G401.6 (cell line): ENCODE measurements around the gene ZBED2.

Experiments used
- FAIRE-seq: peaks from 2 replicates; lab custom pipeline; 2012; peaks lifted over from hg19 to GRCh38; lab: Jason Lieb, UNC

The ZBED2 gene

GRCh38 chr3:111603679-111604078, 8.5 kb upstream of the ZBED2 start:
- FAIRE-seq = no peak

- no peak for FAIRE-seq
Measured at GRCh38 chr3:111601810-111602209, 6.7 kb upstream of the ZBED2 start.

GRCh38 chr3:111598552-111598951, 3.4 kb upstream of the ZBED2 start:
- no peak for FAIRE-seq

GRCh38 chr3:111598139-111598538, 3.0 kb upstream of the ZBED2 start:
- FAIRE-seq = no peak

GRCh38 chr3:111596328-111596727, 1.2 kb upstream of the ZBED2 start:
- no peak for FAIRE-seq

GRCh38 chr3:111594781-111595180, 365 bp downstream of the ZBED2 start:
- FAIRE-seq = no peak

GRCh38 chr3:111594205-111594604, 941 bp downstream of the ZBED2 start:
- FAIRE-seq = no peak

- FAIRE-seq = no peak
Measured at GRCh38 chr3:111593666-111594065, 1.5 kb downstream of the ZBED2 start.

- FAIRE-seq = no peak
Measured at GRCh38 chr3:111592936-111593335, 2.2 kb downstream of the ZBED2 start.

GRCh38 chr3:111592143-111592542, 3.0 kb downstream of the ZBED2 start:
- no peak for FAIRE-seq

- FAIRE-seq = no peak
Measured at GRCh38 chr3:111591555-111591954, 3.6 kb downstream of the ZBED2 start.

- no peak for FAIRE-seq
Measured at GRCh38 chr3:111590143-111590491, 5.0 kb downstream of the ZBED2 start.

- no peak for FAIRE-seq
Measured at GRCh38 chr3:111589303-111590142, 5.6 kb downstream of the ZBED2 start.

- no peak for FAIRE-seq
Measured at GRCh38 chr3:111588527-111588926, 6.6 kb downstream of the ZBED2 start.

- no peak for FAIRE-seq
Measured at GRCh38 chr3:111585217-111585616, 9.9 kb downstream of the ZBED2 start.

GRCh38 chr3:111584744-111585143, 10.4 kb downstream of the ZBED2 start:
- FAIRE-seq = no peak

GRCh38 chr3:111582120-111582474, 13.0 kb downstream of the ZBED2 start:
- FAIRE-seq = no peak

GRCh38 chr3:111581403-111582119, 13.6 kb downstream of the ZBED2 start:
- FAIRE-seq = no peak

- FAIRE-seq = no peak
Measured at GRCh38 chr3:111579495-111579894, 15.7 kb downstream of the ZBED2 start.

- FAIRE-seq = no peak
Measured at GRCh38 chr3:111578867-111579266, 16.3 kb downstream of the ZBED2 start.

- no peak for FAIRE-seq
Measured at GRCh38 chr3:111577798-111578685, 17.1 kb downstream of the ZBED2 start.

GRCh38 chr3:111577113-111577512, 18.0 kb downstream of the ZBED2 start:
- no peak for FAIRE-seq

- no peak for FAIRE-seq
Measured at GRCh38 chr3:111571907-111572460, 23.2 kb downstream of the ZBED2 start.
